Measurements from ENCODE around the gene CSRNP3. TPM values are rescaled to one million over a fixed set of nuclear protein-coding genes. Genes with fewer than 3 reads are reported as not detected.

CSRNP3 gene
- total RNA-seq (2014; rRNA removed; shearing (Covaris generic); ENCODE audit: low replicate concordance), result 0.75 and 2.4 TPM in 2 replicates

- peak; percentile 87 for DNase-seq (ENCODE audit: low read depth)
- in situ Hi-C loops (cut with HindIII; ENCODE audit: low pct_unique_long_range_greater_than_20kb, low sequenced_read_pairs), result no loop called here
Measured at GRCh38 chr2:165469417-165469816, at the start of gene CSRNP3. CSRNP3 (plus strand) TSS chr2:165469698; CDS start chr2:165595066, 125,368 bp downstream.

- DNase-seq (ENCODE audit: low read depth), result no peak
- in situ Hi-C loops (cut with HindIII; ENCODE audit: low pct_unique_long_range_greater_than_20kb, low sequenced_read_pairs), result no loop called here
Measured at GRCh38 chr2:165420231-165420630, 49.3 kb upstream of the CSRNP3 start.

- in situ Hi-C loops (cut with HindIII; ENCODE audit: low pct_unique_long_range_greater_than_20kb, low sequenced_read_pairs), result no loop called here
- no peak for DNase-seq (ENCODE audit: low read depth)
Measured at GRCh38 chr2:165423081-165423480, 46.4 kb upstream of the CSRNP3 start.

- in situ Hi-C loops (cut with HindIII; ENCODE audit: low pct_unique_long_range_greater_than_20kb, low sequenced_read_pairs), result no loop called here
- no peak for DNase-seq (ENCODE audit: low read depth)
Measured at GRCh38 chr2:165425556-165425955, 43.9 kb upstream of the CSRNP3 start.

GRCh38 chr2:165427686-165428085, 41.8 kb upstream of the CSRNP3 start:
- no peak for DNase-seq (ENCODE audit: low read depth)
- in situ Hi-C loops (cut with HindIII; ENCODE audit: low pct_unique_long_range_greater_than_20kb, low sequenced_read_pairs), result no loop called here

- in situ Hi-C loops (cut with HindIII; ENCODE audit: low pct_unique_long_range_greater_than_20kb, low sequenced_read_pairs), result no loop called here
- DNase-seq (ENCODE audit: low read depth), result no peak
Measured at GRCh38 chr2:165428926-165429325, 40.6 kb upstream of the CSRNP3 start.

- in situ Hi-C loops (cut with HindIII; ENCODE audit: low pct_unique_long_range_greater_than_20kb, low sequenced_read_pairs), result no loop called here
- DNase-seq (ENCODE audit: low read depth), result no peak
Measured at GRCh38 chr2:165431014-165431413, 38.5 kb upstream of the CSRNP3 start.

- DNase-seq (ENCODE audit: low read depth), result no peak
- in situ Hi-C loops (cut with HindIII; ENCODE audit: low pct_unique_long_range_greater_than_20kb, low sequenced_read_pairs), result no loop called here
Measured at GRCh38 chr2:165432234-165432966, 37.1 kb upstream of the CSRNP3 start.

- no peak for DNase-seq (ENCODE audit: low read depth)
- in situ Hi-C loops (cut with HindIII; ENCODE audit: low pct_unique_long_range_greater_than_20kb, low sequenced_read_pairs), result no loop called here
Measured at GRCh38 chr2:165434865-165435496, 34.5 kb upstream of the CSRNP3 start.

- DNase-seq (ENCODE audit: low read depth), result no peak
- in situ Hi-C loops (cut with HindIII; ENCODE audit: low pct_unique_long_range_greater_than_20kb, low sequenced_read_pairs), result no loop called here
Measured at GRCh38 chr2:165435611-165436010, 33.9 kb upstream of the CSRNP3 start.

- in situ Hi-C loops (cut with HindIII; ENCODE audit: low pct_unique_long_range_greater_than_20kb, low sequenced_read_pairs), result no loop called here
- DNase-seq (ENCODE audit: low read depth), result no peak
Measured at GRCh38 chr2:165436559-165436958, 32.9 kb upstream of the CSRNP3 start.

- DNase-seq (ENCODE audit: low read depth), result no peak
- in situ Hi-C loops (cut with HindIII; ENCODE audit: low pct_unique_long_range_greater_than_20kb, low sequenced_read_pairs), result no loop called here
Measured at GRCh38 chr2:165440367-165440766, 29.1 kb upstream of the CSRNP3 start.

GRCh38 chr2:165443511-165443910, 26.0 kb upstream of the CSRNP3 start:
- in situ Hi-C loops (cut with HindIII; ENCODE audit: low pct_unique_long_range_greater_than_20kb, low sequenced_read_pairs), result no loop called here
- DNase-seq (ENCODE audit: low read depth), result no peak

- in situ Hi-C loops (cut with HindIII; ENCODE audit: low pct_unique_long_range_greater_than_20kb, low sequenced_read_pairs), result no loop called here
- no peak for DNase-seq (ENCODE audit: low read depth)
Measured at GRCh38 chr2:165448406-165448805, 21.1 kb upstream of the CSRNP3 start.

GRCh38 chr2:165450156-165450555, 19.3 kb upstream of the CSRNP3 start:
- no peak for DNase-seq (ENCODE audit: low read depth)
- in situ Hi-C loops (cut with HindIII; ENCODE audit: low pct_unique_long_range_greater_than_20kb, low sequenced_read_pairs), result no loop called here

- DNase-seq (ENCODE audit: low read depth), result no peak
- in situ Hi-C loops (cut with HindIII; ENCODE audit: low pct_unique_long_range_greater_than_20kb, low sequenced_read_pairs), result no loop called here
Measured at GRCh38 chr2:165452327-165452726, 17.2 kb upstream of the CSRNP3 start.

GRCh38 chr2:165453561-165454094, 15.9 kb upstream of the CSRNP3 start:
- in situ Hi-C loops (cut with HindIII; ENCODE audit: low pct_unique_long_range_greater_than_20kb, low sequenced_read_pairs), result no loop called here
- no peak for DNase-seq (ENCODE audit: low read depth)

GRCh38 chr2:165454905-165455304, 14.6 kb upstream of the CSRNP3 start:
- no peak for DNase-seq (ENCODE audit: low read depth)
- in situ Hi-C loops (cut with HindIII; ENCODE audit: low pct_unique_long_range_greater_than_20kb, low sequenced_read_pairs), result no loop called here

GRCh38 chr2:165456027-165456426, 13.5 kb upstream of the CSRNP3 start:
- in situ Hi-C loops (cut with HindIII; ENCODE audit: low pct_unique_long_range_greater_than_20kb, low sequenced_read_pairs), result no loop called here
- DNase-seq (ENCODE audit: low read depth), result no peak

- in situ Hi-C loops (cut with HindIII; ENCODE audit: low pct_unique_long_range_greater_than_20kb, low sequenced_read_pairs), result no loop called here
- no peak for DNase-seq (ENCODE audit: low read depth)
Measured at GRCh38 chr2:165462443-165462842, 7.1 kb upstream of the CSRNP3 start.
